H9 (cell line): ENCODE data around the gene DNASE1L2. TPM values are rescaled to one million over a fixed set of nuclear protein-coding genes. Genes with fewer than 3 reads are reported as not detected.

Source experiments
- DNase-seq: peaks from one replicate; pipeline ENCODE4 v3.0.0-alpha.2; 2017
- H2AFZ ChIP-seq: one replicate; pipeline ENCODE4 v1.6.1; 2013; ENCODE audit warnings: mild to moderate bottlenecking, low read length, control low read depth, moderate library complexity
- H2AK5ac ChIP-seq: 2 replicates; pipeline ENCODE4 v1.6.1; 2013; ENCODE audit warnings: low read length, control low read depth, mixed read lengths; ENCODE audit not compliant: insufficient read length
- H2BK120ac ChIP-seq: one replicate; pipeline ENCODE4 v1.6.1; 2013; ENCODE audit warnings: low read depth, mild to moderate bottlenecking, low read length, control low read depth, inconsistent platforms; ENCODE audit not compliant: poor library complexity, severe bottlenecking
- H2BK12ac ChIP-seq: 2 replicates; pipeline ENCODE4 v1.6.1; 2013; ENCODE audit warnings: low read length, control low read depth, mixed read lengths, low read depth; ENCODE audit not compliant: insufficient read length
- H2BK15ac ChIP-seq: 2 replicates; pipeline ENCODE4 v1.6.1; 2013; ENCODE audit warnings: low read depth, low read length, control low read depth
- H2BK20ac ChIP-seq: one replicate; pipeline ENCODE4 v1.6.1; 2013; ENCODE audit warnings: low read depth, mild to moderate bottlenecking, low read length, control low read depth, inconsistent platforms; ENCODE audit not compliant: poor library complexity, severe bottlenecking
- H2BK5ac ChIP-seq: 2 replicates; pipeline ENCODE4 v1.6.1; 2013; ENCODE audit warnings: low read length, control low read depth, mixed read lengths; ENCODE audit not compliant: insufficient read length
- H3K14ac ChIP-seq: 2 replicates; pipeline ENCODE4 v1.6.1; 2013; ENCODE audit warnings: low read length, control low read depth; ENCODE audit not compliant: insufficient read depth
- H3K18ac ChIP-seq: 2 replicates; pipeline ENCODE4 v1.6.1; 2013; ENCODE audit warnings: low read depth, mild to moderate bottlenecking, mixed read lengths, low read length, control low read depth; ENCODE audit not compliant: insufficient read length
- H3K23ac ChIP-seq: 2 replicates; pipeline ENCODE4 v1.6.1; 2013; ENCODE audit warnings: low read length, control low read depth, mixed read lengths, low read depth; ENCODE audit not compliant: insufficient read length
- H3K23me2 ChIP-seq: 2 replicates; pipeline ENCODE4 v1.6.1; 2013; ENCODE audit warnings: low read depth, mild to moderate bottlenecking, mixed read lengths, low read length, control low read depth; ENCODE audit not compliant: insufficient read length, poor library complexity, severe bottlenecking
- H3K27ac ChIP-seq: 2 replicates; pipeline ENCODE4 v1.5.1; 2013; ENCODE audit warnings: low read length, control low read depth, mixed read lengths, low read depth; ENCODE audit not compliant: insufficient read length
- H3K27me3 ChIP-seq: 2 replicates; pipeline ENCODE4 v1.6.1; 2013; ENCODE audit warnings: low read length, control low read depth, inconsistent platforms; ENCODE audit not compliant: insufficient read depth
- H3K4ac ChIP-seq: 2 replicates; pipeline ENCODE4 v1.6.1; 2013; ENCODE audit warnings: low read depth, mild to moderate bottlenecking, control low read depth, inconsistent platforms, low read length, moderate library complexity
- H3K4me1 ChIP-seq: 2 replicates; pipeline ENCODE4 v1.6.1; 2013; ENCODE audit warnings: low read length, control low read depth, inconsistent platforms; ENCODE audit not compliant: insufficient read depth
- H3K4me2 ChIP-seq: 2 replicates; pipeline ENCODE4 v1.6.1; 2013; ENCODE audit warnings: low read length, control low read depth, mixed read lengths; ENCODE audit not compliant: insufficient read length, insufficient read depth
- H3K56ac ChIP-seq: 2 replicates; pipeline ENCODE4 v1.6.1; 2013; ENCODE audit warnings: low read depth, mild to moderate bottlenecking, mixed read lengths, low read length, control low read depth; ENCODE audit not compliant: insufficient read length
- H3K79me1 ChIP-seq: 2 replicates; pipeline ENCODE4 v1.6.1; 2013; ENCODE audit warnings: low read depth, mild to moderate bottlenecking, moderate library complexity, low read length, control low read depth, inconsistent platforms; ENCODE audit not compliant: insufficient read depth, poor library complexity, severe bottlenecking
- H3K79me2 ChIP-seq: 2 replicates; pipeline ENCODE4 v1.6.1; 2013; ENCODE audit warnings: low read length, control low read depth, inconsistent platforms; ENCODE audit not compliant: insufficient read depth
- H3K9ac ChIP-seq: 2 replicates; pipeline ENCODE4 v1.6.1; 2013; ENCODE audit warnings: low read length, control low read depth, mixed read lengths; ENCODE audit not compliant: insufficient read length; ENCODE audit errors: extremely low read depth
- H3K9me3 ChIP-seq: one replicate; pipeline ENCODE4 v1.6.1; 2013; ENCODE audit warnings: low read depth, low read length, inconsistent platforms; ENCODE audit not compliant: control insufficient read depth
- H3T11ph ChIP-seq: one replicate; pipeline ENCODE4 v1.6.1; 2013; ENCODE audit warnings: mild to moderate bottlenecking, low read length, control low read depth, inconsistent platforms
- H4K20me1 ChIP-seq: one replicate; pipeline ENCODE4 v1.6.1; 2013; ENCODE audit not compliant: control insufficient read depth, insufficient read length, insufficient read depth
- H4K5ac ChIP-seq: 2 replicates; pipeline ENCODE4 v1.6.1; 2013; ENCODE audit warnings: low read depth, mild to moderate bottlenecking, mixed read lengths, low read length, control low read depth; ENCODE audit not compliant: insufficient read length
- H4K8ac ChIP-seq: replicated peaks from 2 replicates; pipeline ENCODE4 v1.6.1; 2013; ENCODE audit warnings: low read length, control low read depth, mixed read lengths, low read depth; ENCODE audit not compliant: insufficient read length
- H4K91ac ChIP-seq: 2 replicates; pipeline ENCODE4 v1.6.1; 2013; ENCODE audit warnings: low read depth, mild to moderate bottlenecking, moderate library complexity, mixed read lengths, low read length, control low read depth; ENCODE audit not compliant: insufficient read length
- H3K27ac Mint-ChIP-seq, 3 experiments: 2 replicates in 2 of 3; 3 replicates in 1 of 3; pipeline ENCODE4 v1.8.0; 2020 to 2021; ENCODE audit warnings: mixed read lengths in 3 of 3, mild to moderate bottlenecking in 1 of 3, moderate library complexity in 1 of 3
- H3K27me3 Mint-ChIP-seq: 2 replicates; pipeline ENCODE4 v1.8.0; 2021; ENCODE audit warnings: low read depth, mild to moderate bottlenecking, moderate library complexity, mixed read lengths
- H3K36me3 Mint-ChIP-seq, 3 experiments: 2 replicates in 2 of 3; 3 replicates in 1 of 3; pipeline ENCODE4 v1.8.0; 2020 to 2021; ENCODE audit warnings: low read depth in 3 of 3, mixed read lengths in 3 of 3; ENCODE audit not compliant: insufficient read depth in 1 of 3
- H3K4me1 Mint-ChIP-seq, 2 experiments: 2 replicates each; pipeline ENCODE4 v1.8.0; 2020; ENCODE audit warnings: mixed read lengths in 2 of 2
- H3K4me3 Mint-ChIP-seq, 2 experiments: 2 replicates in 1 of 2; 3 replicates in 1 of 2; pipeline ENCODE4 v1.8.0; 2020 to 2021; ENCODE audit warnings: mild to moderate bottlenecking in 2 of 2, mixed read lengths in 2 of 2, moderate library complexity in 1 of 2
- H3K9me3 Mint-ChIP-seq, 2 experiments: 2 replicates in 1 of 2; 3 replicates in 1 of 2; pipeline ENCODE4 v1.8.0; 2020; ENCODE audit warnings: mild to moderate bottlenecking in 2 of 2, mixed read lengths in 2 of 2, moderate library complexity in 1 of 2
- WGBS: extraction: QIAGEN DNeasy Blood & Tissue Kit; methylation state at CpG from one replicate; pipeline ENCODE4 v1.1.7; 2013; ENCODE audit warnings: missing lambda C conversion rate, low lambda C conversion rate, mixed read lengths; ENCODE audit not compliant: insufficient read length; ENCODE audit errors: extremely low coverage; 5-methylcytosine and 5-hydroxymethylcytosine counted together
- total RNA-seq: library from RNA; stranded (reverse); gene quantifications from 2 replicates; pipeline ENCODE4 v1.2.1, GENCODE V29; 2021
- TF ChIP-seq, protein P1 (sequence below): fragments of 200-600 bp; sonication (generic); conservative IDR thresholded peaks from 3 replicates; pipeline ENCODE4 v1.8.0; 2021; ENCODE audit warnings: antibody characterized with exemption, mild to moderate bottlenecking

DNASE1L2 gene
- total RNA-seq, 1 experiment from 2014 or later: 2.5 TPM

DNA sequence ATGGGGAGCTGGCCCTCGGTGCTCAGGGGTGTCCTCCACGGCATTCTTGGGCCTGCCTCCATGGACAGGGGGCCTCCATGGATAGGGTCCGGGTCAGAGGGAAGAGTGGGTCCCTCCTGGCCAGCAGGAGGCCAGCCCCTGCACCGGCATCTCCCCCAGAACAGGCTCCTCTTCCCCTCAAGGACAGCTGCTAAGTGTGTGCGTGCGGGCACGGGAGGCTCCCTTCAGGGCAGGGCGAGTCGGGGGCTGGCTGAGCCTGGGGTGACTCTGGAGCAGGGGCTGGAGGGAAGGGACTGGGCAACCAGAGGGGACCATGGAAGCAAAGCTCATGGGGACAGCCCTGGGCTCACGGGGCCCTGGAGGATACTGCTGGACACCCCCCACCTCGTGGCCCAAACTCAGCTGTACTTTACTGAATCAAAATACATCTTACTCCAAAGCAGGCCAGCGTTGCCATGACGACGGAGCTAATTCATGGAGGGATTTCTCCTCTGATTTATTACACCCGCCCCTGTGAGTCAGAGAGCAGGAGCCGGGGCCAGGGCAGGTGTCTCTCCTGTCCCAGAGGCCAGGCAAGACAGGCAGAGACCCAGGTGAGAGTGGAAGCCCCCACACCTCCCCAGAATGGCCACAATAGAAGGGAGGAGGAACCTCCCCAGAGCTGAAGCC lies 41.9 kb upstream of the DNASE1L2 start:
- H3K14ac ChIP-seq: no peak overlapping the region; the same call in 1 of the 2 replicates
- H2BK120ac ChIP-seq: no peak overlapping the region
- peaks cover 4 to 6% of the 10 kb centered on the region in 2 experiments; a peak in 1 of 4 replicates for H3K4me1 Mint-ChIP-seq
- H3K9me3 Mint-ChIP-seq: no peaks in the 10 kb centered on the region
- peaks cover 27% of the 10 kb centered on the region for H3K27me3 Mint-ChIP-seq
- no peak overlapping the region for H3K9ac ChIP-seq
- no peak overlapping the region for H4K8ac ChIP-seq
- H3K4me2 ChIP-seq: no peak overlapping the region
- H3K18ac ChIP-seq: no peak overlapping the region
- no peak for DNase-seq
- H2AFZ ChIP-seq: no peak overlapping the region
- no peak overlapping the region for H3K23ac ChIP-seq
- no peak overlapping the region for H3K4ac ChIP-seq
- H3K4me3 Mint-ChIP-seq: no peak overlapping the region; a peak in 1 of 5 replicates
- no CpG with 5 or more reads among the region's 16 CpGs for WGBS
- no peak overlapping the region; a peak in 2 of 7 replicates for H3K27ac Mint-ChIP-seq
- no peak overlapping the region for H2AK5ac ChIP-seq
- no peak overlapping the region for H3K56ac ChIP-seq
- H4K5ac ChIP-seq: no peak overlapping the region
- H3T11ph ChIP-seq: no peak overlapping the region
- no peaks in the 10 kb centered on the region for H3K4me1 ChIP-seq
- peaks cover 7% of the 10 kb centered on the region for H3K23me2 ChIP-seq
- TF ChIP-seq, protein P1, sequence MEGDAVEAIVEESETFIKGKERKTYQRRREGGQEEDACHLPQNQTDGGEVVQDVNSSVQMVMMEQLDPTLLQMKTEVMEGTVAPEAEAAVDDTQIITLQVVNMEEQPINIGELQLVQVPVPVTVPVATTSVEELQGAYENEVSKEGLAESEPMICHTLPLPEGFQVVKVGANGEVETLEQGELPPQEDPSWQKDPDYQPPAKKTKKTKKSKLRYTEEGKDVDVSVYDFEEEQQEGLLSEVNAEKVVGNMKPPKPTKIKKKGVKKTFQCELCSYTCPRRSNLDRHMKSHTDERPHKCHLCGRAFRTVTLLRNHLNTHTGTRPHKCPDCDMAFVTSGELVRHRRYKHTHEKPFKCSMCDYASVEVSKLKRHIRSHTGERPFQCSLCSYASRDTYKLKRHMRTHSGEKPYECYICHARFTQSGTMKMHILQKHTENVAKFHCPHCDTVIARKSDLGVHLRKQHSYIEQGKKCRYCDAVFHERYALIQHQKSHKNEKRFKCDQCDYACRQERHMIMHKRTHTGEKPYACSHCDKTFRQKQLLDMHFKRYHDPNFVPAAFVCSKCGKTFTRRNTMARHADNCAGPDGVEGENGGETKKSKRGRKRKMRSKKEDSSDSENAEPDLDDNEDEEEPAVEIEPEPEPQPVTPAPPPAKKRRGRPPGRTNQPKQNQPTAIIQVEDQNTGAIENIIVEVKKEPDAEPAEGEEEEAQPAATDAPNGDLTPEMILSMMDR: no peak
- no peaks in the 10 kb centered on the region for H3K36me3 Mint-ChIP-seq
- H4K91ac ChIP-seq: no peak overlapping the region
- H2BK12ac ChIP-seq: no peak overlapping the region
- H3K27ac ChIP-seq: no peak overlapping the region
- H3K79me2 ChIP-seq: no peaks in the 10 kb centered on the region
- no peak overlapping the region for H2BK20ac ChIP-seq
- H3K27me3 ChIP-seq: peaks cover 8% of the 10 kb centered on the region; the same call in 1 of the 2 replicates
- no peaks in the 10 kb centered on the region for H3K9me3 ChIP-seq
- H3K79me1 ChIP-seq: no peaks in the 10 kb centered on the region
- no peaks in the 10 kb centered on the region for H4K20me1 ChIP-seq
- H2BK15ac ChIP-seq: no peak overlapping the region
- H2BK5ac ChIP-seq: no peak overlapping the region
